Middle frontal gyrus (tissue), 1 donor: ENCODE results near the gene ADRA2B.

Experiments
- DNase-seq: peaks from one replicate; pipeline ENCODE4 v3.0.0-alpha.2; 2015; ENCODE audit warnings: low spot score; ENCODE audit errors: extremely low spot score

Gene ADRA2B

DNA sequence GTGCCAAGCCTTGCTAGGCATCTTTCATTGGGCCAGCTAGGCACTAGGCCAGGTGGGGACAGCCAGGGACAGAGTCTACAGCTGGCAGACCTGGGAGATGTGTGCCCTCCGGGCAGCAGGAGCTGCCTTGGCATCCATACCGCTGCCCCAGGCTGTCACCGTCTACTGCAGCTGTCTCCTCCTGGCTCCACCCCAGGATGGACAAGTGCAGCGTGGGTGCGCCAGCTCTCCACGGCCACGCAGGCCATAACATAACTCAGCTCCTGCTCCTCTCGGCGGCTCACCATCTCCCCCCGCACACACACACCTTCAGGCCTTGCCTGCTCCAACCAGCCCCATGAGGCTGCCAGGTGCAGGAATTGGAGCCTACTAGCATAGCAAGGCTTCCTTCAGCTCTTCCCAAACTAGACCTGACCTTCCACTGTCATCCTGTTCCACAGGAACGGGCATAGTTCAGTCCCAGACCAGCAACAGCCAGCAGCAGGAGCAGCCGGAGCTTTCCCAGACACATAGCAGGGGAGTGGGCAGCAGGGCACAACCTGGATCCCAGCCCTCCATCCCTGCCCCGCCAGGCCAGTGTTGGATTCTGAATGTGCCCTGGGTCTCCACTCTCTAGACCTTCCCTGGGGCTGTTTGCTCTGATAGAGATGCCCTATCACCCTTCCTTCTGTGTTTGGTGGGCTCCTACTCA, 2.5 kb upstream of the ADRA2B start:
- no peak for DNase-seq

DNA sequence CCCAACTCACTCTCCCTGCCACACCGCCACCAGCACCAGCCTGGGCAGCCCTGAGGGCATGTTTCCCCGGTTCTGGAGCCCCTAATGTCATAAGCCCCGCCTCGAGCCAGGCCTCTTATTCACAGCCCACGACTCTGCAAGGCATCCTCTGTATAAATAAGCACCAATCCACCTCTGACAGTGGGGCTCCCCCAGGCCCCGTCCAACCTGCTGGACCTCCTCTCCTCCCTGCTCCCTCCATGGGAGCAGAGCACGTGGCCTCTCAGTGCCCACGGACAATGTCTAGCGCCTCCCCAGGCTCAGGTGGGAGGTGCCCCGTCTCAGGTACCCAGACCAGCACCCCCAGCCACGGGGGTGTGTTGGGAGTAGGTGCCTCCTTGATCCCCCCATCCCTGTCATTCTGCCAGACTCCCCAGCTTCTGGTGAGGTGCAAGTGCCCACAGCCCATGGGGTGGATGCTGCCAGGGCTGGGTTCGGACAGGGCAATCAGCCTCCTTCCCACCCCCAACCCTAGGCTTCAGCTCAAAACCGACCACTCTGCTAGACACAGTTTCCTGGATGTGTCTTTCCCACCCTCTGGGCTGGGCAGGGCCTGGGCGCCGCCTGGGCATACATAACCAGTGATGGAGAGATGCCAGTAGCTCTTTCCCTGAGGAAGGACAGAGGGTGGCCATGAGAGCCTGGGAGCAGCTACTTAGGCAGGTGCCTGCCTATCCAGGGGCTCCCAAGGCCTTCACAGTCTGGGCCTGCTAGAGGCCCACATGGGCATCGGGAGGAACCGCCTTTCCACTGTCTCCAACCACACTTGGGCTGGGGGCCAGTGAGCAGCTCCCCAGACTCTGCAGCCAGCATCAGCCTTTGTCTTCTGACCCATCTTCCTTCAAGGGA, 1.6 kb upstream of the ADRA2B start:
- no peak for DNase-seq

DNA sequence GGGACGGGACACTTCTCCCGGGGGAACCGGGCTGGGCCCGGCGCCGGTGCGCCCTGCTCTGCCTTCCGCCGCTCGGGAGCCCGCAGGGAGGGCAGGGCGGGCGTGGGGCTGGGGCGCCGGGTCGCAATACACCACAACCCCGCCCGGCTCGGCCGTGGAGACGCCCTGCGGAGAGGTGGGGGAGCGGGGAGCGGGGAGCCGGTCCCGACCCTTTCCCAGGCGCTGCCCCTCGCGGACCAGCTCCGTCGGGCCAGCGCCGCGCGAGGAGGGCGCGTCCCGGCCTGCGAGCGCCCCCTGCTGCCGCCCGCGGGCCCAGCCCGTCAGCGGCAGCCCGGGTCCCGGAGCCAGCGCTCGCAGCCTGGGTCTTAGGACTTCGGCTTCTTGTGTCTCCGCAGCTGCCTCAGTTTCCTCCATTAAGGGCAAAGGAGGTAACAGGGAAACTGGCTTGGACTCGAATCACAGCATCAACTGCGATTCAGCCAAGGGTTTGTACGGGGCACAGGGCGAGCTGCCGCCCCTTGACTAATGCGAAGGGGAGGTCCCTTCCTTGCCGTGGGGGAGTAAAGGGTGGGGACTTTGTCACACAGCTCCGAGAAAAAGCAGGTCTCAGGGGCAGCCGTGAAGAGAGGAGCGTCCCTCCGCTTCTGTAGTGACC, 635 bp upstream of the ADRA2B start:
- no peak for DNase-seq

- no peak for DNase-seq
Measured at GRCh38 chr2:96115631-96116423, 544 bp downstream of the ADRA2B start.

DNA sequence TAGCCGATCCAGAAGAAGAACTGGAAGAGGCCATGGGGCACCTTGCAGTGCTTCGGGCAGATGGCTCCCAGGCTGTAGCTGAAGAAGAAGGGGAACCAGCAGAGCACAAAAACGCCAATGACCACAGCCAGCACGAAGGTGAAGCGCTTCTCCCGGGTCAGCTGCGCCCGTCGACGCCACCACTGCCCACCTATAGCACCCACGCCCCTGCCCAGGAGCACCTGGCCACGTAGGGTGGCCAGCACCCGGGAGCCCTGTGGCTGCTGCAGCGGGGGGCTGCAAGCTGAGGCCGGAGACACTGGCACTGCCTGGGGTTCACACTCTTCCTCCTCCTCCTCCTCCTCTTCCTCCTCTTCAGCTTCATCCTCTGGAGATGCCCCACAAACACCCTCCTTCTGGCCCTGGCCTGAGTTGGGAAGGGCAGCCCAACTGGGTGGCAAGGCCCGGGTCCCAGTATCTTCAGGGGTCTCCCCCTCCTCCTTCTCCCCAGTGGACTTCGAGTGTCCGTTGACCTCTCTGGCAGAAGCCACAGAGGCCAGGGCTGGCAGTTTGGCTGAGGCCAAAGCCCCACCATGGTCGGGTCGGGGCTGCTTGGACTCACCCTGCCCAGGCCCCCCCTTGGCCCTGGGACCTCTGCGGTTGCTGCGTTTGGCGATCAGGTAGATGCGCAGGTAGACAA, 1.3 kb downstream of the ADRA2B start:
- DNase-seq: no peak

DNA sequence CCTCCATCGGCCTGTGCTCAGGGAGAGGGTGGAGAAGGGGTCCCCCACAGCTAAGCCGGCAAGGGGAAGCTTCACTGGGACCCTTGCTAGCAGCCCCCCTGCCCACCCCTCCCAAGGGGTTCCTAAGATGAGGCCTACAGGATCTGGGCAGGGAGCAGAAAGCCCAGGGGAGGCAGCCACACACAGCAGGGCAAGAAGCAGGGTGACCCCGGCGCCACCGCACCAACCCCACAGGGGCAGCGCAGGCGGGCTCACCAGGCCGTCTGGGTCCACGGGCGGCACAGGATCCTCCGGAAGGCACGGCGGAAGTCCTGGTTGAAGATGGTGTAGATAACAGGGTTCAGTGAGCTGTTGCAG, 1.8 kb downstream of the ADRA2B start:
- DNase-seq: no peak

- no peak for DNase-seq
Measured at GRCh38 chr2:96113951-96114350, 2.4 kb downstream of the ADRA2B start.

DNA sequence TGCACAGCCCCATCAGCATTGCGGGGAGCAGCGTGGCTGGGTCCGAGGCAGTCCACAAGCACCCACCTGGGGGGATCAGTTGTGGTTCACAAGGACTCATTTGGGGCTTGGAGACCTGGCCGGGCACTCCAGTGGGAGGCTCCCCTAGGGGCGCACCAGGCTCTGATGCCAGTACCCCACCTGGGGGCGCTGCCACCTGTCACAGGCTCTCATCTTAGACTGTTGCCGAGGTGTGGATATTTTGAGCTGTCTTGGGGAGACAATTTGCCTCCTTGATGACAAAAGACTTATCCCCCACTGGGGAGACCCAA, 3.0 kb downstream of the ADRA2B start:
- DNase-seq: no peak

GRCh38 chr2:96112501-96113366, 3.6 kb downstream of the ADRA2B start:
- DNase-seq: no peak

- no peak for DNase-seq
Measured at GRCh38 chr2:96111823-96112500, 4.4 kb downstream of the ADRA2B start.

DNA sequence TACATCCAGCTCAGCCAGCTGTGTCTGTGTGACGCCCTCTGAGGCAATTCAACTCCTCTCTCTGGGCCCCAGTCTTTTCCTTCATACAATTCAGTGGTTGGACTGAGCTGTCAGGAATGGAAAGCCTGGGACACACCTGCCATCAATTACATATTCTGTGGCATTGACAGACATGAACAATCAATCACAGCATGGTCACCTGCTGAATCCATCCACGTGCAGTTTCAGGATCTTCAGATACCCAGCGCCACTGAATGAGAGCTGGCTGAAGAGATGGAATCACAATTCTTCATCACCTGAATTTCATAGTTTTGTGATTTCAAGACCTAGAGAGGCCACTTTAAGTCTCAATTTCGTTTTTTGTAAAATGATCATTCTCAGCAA, 5.1 kb downstream of the ADRA2B start:
- DNase-seq: no peak

- no peak for DNase-seq
Measured at GRCh38 chr2:96110621-96111256, 5.6 kb downstream of the ADRA2B start.

- no peak for DNase-seq
Measured at GRCh38 chr2:96109931-96110511, 6.3 kb downstream of the ADRA2B start.

- no peak for DNase-seq
Measured at GRCh38 chr2:96109361-96109680, 7.0 kb downstream of the ADRA2B start.

GRCh38 chr2:96108541-96109360, 7.6 kb downstream of the ADRA2B start:
- DNase-seq: no peak

DNA sequence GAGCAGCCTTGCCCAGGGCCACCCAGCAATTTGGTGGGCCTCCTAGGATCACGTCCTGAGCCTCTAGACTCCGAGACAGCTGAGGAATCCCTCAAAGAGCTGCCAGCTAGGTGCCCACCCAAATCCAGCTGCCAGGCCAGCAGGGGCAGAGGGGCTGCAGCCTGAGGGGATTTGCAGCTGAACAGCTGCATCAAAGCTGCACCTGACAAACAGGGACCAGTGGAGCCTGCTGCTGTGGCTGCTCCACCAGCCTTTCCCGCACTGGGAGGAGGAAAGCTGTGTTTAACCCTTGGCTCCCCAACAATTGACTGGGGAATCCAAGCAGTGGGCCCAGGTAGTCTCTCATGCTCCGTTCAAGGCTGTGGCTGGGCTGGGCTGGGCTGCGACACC, 8.2 kb downstream of the ADRA2B start:
- DNase-seq: no peak

DNA sequence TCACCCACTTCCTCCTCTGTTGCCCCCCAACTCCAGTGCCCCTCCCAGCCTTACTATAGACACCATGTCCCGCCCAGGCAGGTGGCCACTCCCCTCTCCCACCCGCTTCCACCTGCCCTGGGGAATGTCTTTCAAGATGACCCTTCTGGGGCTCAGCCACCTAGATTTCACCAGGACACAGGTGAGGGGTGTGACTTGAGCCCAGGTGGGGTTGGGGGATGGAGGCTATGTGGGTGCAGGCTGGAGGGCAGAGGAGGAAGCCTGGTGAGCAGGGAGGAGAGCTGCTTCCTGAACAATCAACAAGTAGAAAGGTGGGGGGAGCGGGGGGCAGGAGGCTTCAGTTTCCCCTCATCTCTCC, 8.7 kb downstream of the ADRA2B start:
- DNase-seq: no peak

GRCh38 chr2:96106991-96107707, 9.2 kb downstream of the ADRA2B start:
- no peak for DNase-seq
